Keratinocyte (primary cell): ENCODE results near the gene TMEM126B. TPM values are rescaled to one million over a fixed set of nuclear protein-coding genes. Genes with fewer than 3 reads are reported as not detected.

ENCODE experiments used
- DNase-seq: peaks from one replicate; pipeline ENCODE4 v3.0.0-alpha.2; 2011; ENCODE audit warnings: low read depth, missing footprints, low spot score
- FAIRE-seq: peaks from 2 replicates; lab custom pipeline; 2011; peaks lifted over from hg19 to GRCh38; lab: Jason Lieb, UNC
- H2AFZ ChIP-seq: 2 replicates; pipeline ENCODE4 v1.6.0; 2012; ENCODE audit warnings: low read length, control low read depth, inconsistent platforms; ENCODE audit not compliant: control insufficient read depth
- H3K27ac ChIP-seq: 2 replicates; pipeline ENCODE4 v1.5.1; 2011; ENCODE audit warnings: low read length; ENCODE audit not compliant: control insufficient read depth, insufficient read depth
- H3K27me3 ChIP-seq: 3 replicates; pipeline ENCODE4 v1.6.0; 2011; ENCODE audit warnings: low read length; ENCODE audit not compliant: control insufficient read depth, insufficient read depth; ENCODE audit errors: extremely low read depth
- H3K36me3 ChIP-seq, 2 experiments: 2 replicates in 1 of 2; 3 replicates in 1 of 2; pipeline ENCODE4 v1.5.1; 2011; ENCODE audit warnings: low read length in 2 of 2, mild to moderate bottlenecking in 1 of 2; ENCODE audit not compliant: control insufficient read depth in 2 of 2, insufficient read depth in 2 of 2; ENCODE audit errors: extremely low read depth in 1 of 2
- H3K4me1 ChIP-seq: 3 replicates; pipeline ENCODE4 v1.5.1; 2011; ENCODE audit warnings: low read length; ENCODE audit not compliant: control insufficient read depth, insufficient read depth; ENCODE audit errors: extremely low read depth
- H3K4me2 ChIP-seq: 3 replicates; pipeline ENCODE4 v1.6.0; 2011; ENCODE audit warnings: low read depth, low read length; ENCODE audit not compliant: control insufficient read depth, insufficient read depth; ENCODE audit errors: extremely low read depth
- H3K4me3 ChIP-seq, 3 experiments: fragments of 200-600 bp in 1 of 3; sonication (generic) in 1 of 3; 2 replicates in 2 of 3; 3 replicates in 1 of 3; pipeline ENCODE4 v1.5.1; 2011 to 2016; ENCODE audit warnings: low read length in 3 of 3, mild to moderate bottlenecking in 3 of 3, control low read depth in 2 of 3, inconsistent platforms in 1 of 3, low read depth in 1 of 3, mixed read lengths in 1 of 3, mixed run types in 1 of 3, moderate library complexity in 1 of 3; ENCODE audit not compliant: control insufficient read depth in 2 of 3, insufficient read depth in 2 of 3; ENCODE audit errors: extremely low read depth in 1 of 3
- H3K79me2 ChIP-seq: 2 replicates; pipeline ENCODE4 v1.6.0; 2012; ENCODE audit warnings: low read length; ENCODE audit not compliant: control insufficient read depth, insufficient read depth
- H3K9ac ChIP-seq: 3 replicates; pipeline ENCODE4 v1.6.0; 2011; ENCODE audit warnings: low read length; ENCODE audit not compliant: control insufficient read depth, insufficient read depth; ENCODE audit errors: extremely low read depth
- H3K9me1 ChIP-seq: 3 replicates; pipeline ENCODE4 v1.6.0; 2011; ENCODE audit warnings: low read length; ENCODE audit not compliant: control insufficient read depth, insufficient read depth; ENCODE audit errors: extremely low read depth
- H3K9me3 ChIP-seq: 2 replicates; pipeline ENCODE4 v1.5.1; 2012; ENCODE audit warnings: low read depth, low read length; ENCODE audit not compliant: control insufficient read depth
- H4K20me1 ChIP-seq: 3 replicates; pipeline ENCODE4 v1.6.0; 2011; ENCODE audit warnings: low read length; ENCODE audit not compliant: control insufficient read depth, insufficient read depth; ENCODE audit errors: extremely low read depth
- CTCF ChIP-seq, 3 experiments: IDR thresholded peaks in 1 of 3; conservative IDR thresholded peaks in 1 of 3; optimal IDR thresholded peaks in 1 of 3; 2 replicates in 2 of 3; 3 replicates in 1 of 3; pipeline versions ENCODE3 to v1.5.1; 2011; ENCODE audit warnings: low read length in 3 of 3, mild to moderate bottlenecking in 3 of 3, moderate library complexity in 2 of 3, control low read depth in 1 of 3, inconsistent platforms in 1 of 3; ENCODE audit not compliant: insufficient read depth in 2 of 3; ENCODE audit errors: extremely low read depth in 1 of 3
- EZH2 ChIP-seq: IDR thresholded peaks from one replicate; pipeline ENCODE4 v1.6.1; 2012; ENCODE audit warnings: inconsistent platforms, mild to moderate bottlenecking, low read length, moderate library complexity
- dilution Hi-C: fragments of 300-500 bp; cut with MboI; formaldehyde crosslinking; loops from one replicate; pipeline ENCODE4 v1.7.0; 2020; ENCODE audit warnings: low sequenced_read_pairs; ENCODE audit not compliant: extremely low pct_ligation_motif_present
- polyA plus RNA-seq, 5 experiments: library from polyadenylated mRNA; depleted of rRNA in 3 of 5; stranded (reverse) in 3 of 5; stranded (forward) in 1 of 5; unstranded in 1 of 5; fragments of >200 nt; gene quantifications; 1 replicate in 1 of 5; 2 replicates in 3 of 5; 3 replicates in 1 of 5; pipeline versions ENCODE4 v1.2.1 to v1.2.3, GENCODE V29; 2011 to 2012; ENCODE audit warnings: missing spikeins in 2 of 5, low read depth in 1 of 5, low replicate concordance in 1 of 5

Gene TMEM126B
- polyA plus RNA-seq, 1 donor (not counting 4 experiments of a cell fraction or from before 2014, with no cell fraction given), result 105 TPM

DNA sequence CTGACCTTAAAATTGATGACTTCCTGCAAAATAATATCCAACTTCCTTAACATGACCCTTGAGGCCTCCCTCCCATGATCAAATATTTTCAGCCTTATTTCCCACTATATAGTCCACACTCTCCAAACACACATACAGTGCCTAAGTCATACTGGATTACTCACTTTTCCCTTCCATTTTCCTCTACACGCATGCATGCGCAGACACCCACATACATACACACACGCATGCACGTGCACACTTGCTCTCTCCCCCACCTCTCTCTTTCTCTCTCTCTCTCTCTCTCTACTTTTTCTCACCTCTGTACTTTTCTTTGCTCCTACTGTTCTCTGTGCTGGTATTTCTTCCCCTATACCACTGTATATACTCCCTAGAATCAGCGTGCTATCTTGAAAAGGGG, 29.3 kb upstream of the TMEM126B start:
- H3K4me2 ChIP-seq, result no peak overlapping the region
- no peak overlapping the region for H3K9ac ChIP-seq
- no peak overlapping the region for H2AFZ ChIP-seq
- H3K79me2 ChIP-seq, result no peaks in the 10 kb centered on the region
- H3K9me3 ChIP-seq, result no peaks in the 10 kb centered on the region
- H3K27ac ChIP-seq, result no peak overlapping the region
- no peaks in the 10 kb centered on the region for H3K36me3 ChIP-seq
- no peak for FAIRE-seq
- no peaks in the 10 kb centered on the region for H3K27me3 ChIP-seq
- no peak for TF ChIP-seq CTCF (optimal IDR thresholded peaks at IDR 0.05 in 1 of 3, IDR thresholded peaks at IDR 0.05 in 1 of 3, conservative IDR thresholded peaks at IDR 0.05 in 1 of 3; ENCODE audit: extremely low read depth in 1 of 3, insufficient read depth in 2 of 3, low read length in 3 of 3)
- no peak for TF ChIP-seq EZH2
- H3K4me3 ChIP-seq, result no peak overlapping the region
- no peaks in the 10 kb centered on the region for H4K20me1 ChIP-seq
- no peaks in the 10 kb centered on the region for H3K4me1 ChIP-seq
- H3K9me1 ChIP-seq, result no peaks in the 10 kb centered on the region
- dilution Hi-C loops, result no loop called here
- no peak for DNase-seq

DNA sequence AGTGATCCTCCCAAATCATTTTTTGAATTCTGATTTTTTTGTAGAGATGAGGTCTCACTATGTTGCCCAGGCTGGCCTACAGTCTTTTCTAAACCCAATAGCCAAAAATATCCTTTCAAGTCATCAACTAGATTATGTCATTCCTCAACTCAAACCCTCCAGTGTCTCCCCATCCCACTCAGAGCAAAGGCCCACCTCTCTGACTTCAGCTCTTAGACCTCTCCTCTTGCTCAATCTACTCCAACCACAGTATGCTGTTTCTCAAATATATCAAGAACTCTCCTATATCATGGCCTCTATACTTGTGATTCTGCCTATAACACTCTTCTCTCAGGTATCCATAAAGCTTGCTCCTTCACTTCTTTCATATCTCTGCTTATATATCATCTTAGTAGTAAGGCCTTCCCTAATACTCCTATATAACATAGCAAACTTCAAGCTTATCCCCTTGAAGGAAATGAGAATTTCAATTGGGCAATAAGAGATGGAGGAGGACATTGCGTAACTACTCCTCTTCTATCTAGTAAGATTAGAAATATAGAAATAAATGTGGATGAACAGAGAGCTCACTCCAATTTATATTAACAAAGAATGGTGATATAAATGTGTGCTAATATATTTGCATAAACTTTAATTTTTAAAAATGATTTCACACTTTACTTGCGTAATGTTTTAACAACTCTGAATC, 25.7 kb upstream of the TMEM126B start:
- no peaks in the 10 kb centered on the region for H3K4me1 ChIP-seq
- dilution Hi-C loops, result no loop called here
- H2AFZ ChIP-seq, result no peak overlapping the region
- no peak for TF ChIP-seq EZH2
- TF ChIP-seq CTCF (optimal IDR thresholded peaks at IDR 0.05 in 1 of 3, IDR thresholded peaks at IDR 0.05 in 1 of 3, conservative IDR thresholded peaks at IDR 0.05 in 1 of 3; ENCODE audit: extremely low read depth in 1 of 3, insufficient read depth in 2 of 3, low read length in 3 of 3), result no peak
- no peak for FAIRE-seq
- H3K27ac ChIP-seq, result no peak overlapping the region
- no peak for DNase-seq
- no peaks in the 10 kb centered on the region for H3K27me3 ChIP-seq
- H3K4me2 ChIP-seq, result no peak overlapping the region
- no peak overlapping the region for H3K9ac ChIP-seq
- no peaks in the 10 kb centered on the region for H3K9me3 ChIP-seq
- H3K4me3 ChIP-seq, result no peak overlapping the region
- no peaks in the 10 kb centered on the region for H3K79me2 ChIP-seq
- no peaks in the 10 kb centered on the region for H3K36me3 ChIP-seq
- no peaks in the 10 kb centered on the region for H3K9me1 ChIP-seq
- no peaks in the 10 kb centered on the region for H4K20me1 ChIP-seq
